Endothelial cell of umbilical vein (primary cell): ENCODE data around the gene CCDC146. TPM values are rescaled to one million over a fixed set of nuclear protein-coding genes. Genes with fewer than 3 reads are reported as not detected.

ENCODE experiments used
- BruUV-seq: library from RNA; stranded (reverse); fragments of 400-500 nt; replicated peaks from 2 replicates; lab custom pipeline; 2021; lab: Mats Ljungman, UMichigan
- CTCF ChIA-PET: fragments of 300-600, 350-600 bp; sonication (Branson Sonifier 250); formaldehyde crosslinking; loops from one replicate; lab custom pipeline; 2021; ENCODE audit warnings: antibody characterized with exemption, inconsistent platforms; lab: Charles Lee
- POLR2A ChIA-PET: fragments of 300-600, 350-600 bp; sonication (Branson Sonifier 250); formaldehyde crosslinking; loops from one replicate; lab custom pipeline; 2021; ENCODE audit warnings: antibody characterized with exemption, inconsistent platforms; lab: Charles Lee
- DNase-seq: peaks from one replicate; pipeline ENCODE4 v3.0.0-alpha.2; 2011; ENCODE audit warnings: low read depth, low spot score
- FAIRE-seq: peaks from 2 replicates; lab custom pipeline; 2011; peaks lifted over from hg19 to GRCh38; lab: Jason Lieb, UNC
- H2AFZ ChIP-seq: 2 replicates; pipeline ENCODE4 v1.6.0; 2012; ENCODE audit warnings: low read depth, low read length, control low read depth, inconsistent platforms
- H3K27ac ChIP-seq: 2 replicates; pipeline ENCODE4 v1.5.1; 2011; ENCODE audit warnings: low read depth, mild to moderate bottlenecking, control low read depth, low read length, moderate library complexity; ENCODE audit not compliant: insufficient read depth
- H3K27me3 ChIP-seq, 2 experiments: 2 replicates each; pipeline versions ENCODE4 v1.6.0 to v1.6.1; 2011; ENCODE audit warnings: low read length in 2 of 2, mixed read lengths in 1 of 2; ENCODE audit not compliant: control insufficient read depth in 2 of 2, insufficient read depth in 2 of 2
- H3K36me3 ChIP-seq, 2 experiments: 2 replicates in 1 of 2; 3 replicates in 1 of 2; pipeline ENCODE4 v1.5.1; 2011; ENCODE audit warnings: low read length in 2 of 2, mild to moderate bottlenecking in 1 of 2, moderate library complexity in 1 of 2; ENCODE audit not compliant: control insufficient read depth in 2 of 2, insufficient read depth in 2 of 2; ENCODE audit errors: extremely low read depth in 1 of 2
- H3K4me1 ChIP-seq: 3 replicates; pipeline ENCODE4 v1.5.1; 2011; ENCODE audit warnings: mild to moderate bottlenecking, low read length; ENCODE audit not compliant: control insufficient read depth, insufficient read depth; ENCODE audit errors: extremely low read depth
- H3K4me2 ChIP-seq: 2 replicates; pipeline ENCODE4 v1.6.1; 2011; ENCODE audit warnings: low read length, control low read depth, mixed read lengths; ENCODE audit not compliant: insufficient read depth
- H3K4me3 ChIP-seq, 3 experiments: fragments of 200-600 bp in 1 of 3; sonication (generic), shearing (Covaris generic) in 1 of 3; replicated peaks in 1 of 3; 2 replicates each; pipeline ENCODE4 v1.5.1; 2011 to 2016; ENCODE audit warnings: control low read depth in 3 of 3, low read length in 3 of 3, mild to moderate bottlenecking in 2 of 3, inconsistent platforms in 1 of 3, low read depth in 1 of 3, moderate library complexity in 1 of 3; ENCODE audit not compliant: insufficient read depth in 1 of 3
- H3K79me2 ChIP-seq: 2 replicates; pipeline ENCODE4 v1.6.0; 2012; ENCODE audit warnings: low read length, inconsistent platforms; ENCODE audit not compliant: control insufficient read depth, insufficient read depth
- H3K9ac ChIP-seq: replicated peaks from 2 replicates; pipeline ENCODE3; 2011; ENCODE audit warnings: low read length, control low read depth; ENCODE audit not compliant: insufficient read depth; ENCODE audit errors: extremely low read depth
- H3K9me1 ChIP-seq: replicated peaks from 3 replicates; pipeline ENCODE4 v1.6.0; 2011; ENCODE audit warnings: mild to moderate bottlenecking, low read length; ENCODE audit not compliant: control insufficient read depth, insufficient read depth; ENCODE audit errors: extremely low read depth
- H3K9me3 ChIP-seq: replicated peaks from 2 replicates; pipeline ENCODE4 v1.5.1; 2012; ENCODE audit warnings: low read length, inconsistent platforms; ENCODE audit not compliant: control insufficient read depth, insufficient read depth
- H4K20me1 ChIP-seq: replicated peaks from 2 replicates; pipeline ENCODE3; 2011; ENCODE audit warnings: mild to moderate bottlenecking, low read length; ENCODE audit not compliant: control insufficient read depth, insufficient read depth; ENCODE audit errors: extremely low read depth
- CTCF ChIP-seq, 2 donors: IDR thresholded peaks; 1 replicate in 1 of 2; 2 replicates in 1 of 2; pipeline ENCODE4 v1.5.1; 2011; ENCODE audit warnings: low read length in 2 of 2, mild to moderate bottlenecking in 2 of 2, moderate library complexity in 2 of 2, control low read depth in 1 of 2, inconsistent platforms in 1 of 2, low read depth in 1 of 2; ENCODE audit not compliant: insufficient read depth in 1 of 2; ENCODE audit errors: extremely low read depth in 1 of 2
- EZH2 ChIP-seq: IDR thresholded peaks from 2 replicates; pipeline ENCODE4 v1.6.1; 2012; ENCODE audit warnings: borderline replicate concordance, low read depth, mild to moderate bottlenecking, moderate library complexity, low read length, inconsistent platforms; ENCODE audit not compliant: severe bottlenecking
- FOS ChIP-seq: IDR thresholded peaks from 2 replicates; pipeline ENCODE4 v1.6.1; 2011; ENCODE audit warnings: mild to moderate bottlenecking, low read length, moderate library complexity, borderline replicate concordance; ENCODE audit not compliant: insufficient read depth
- GATA2 ChIP-seq: IDR thresholded peaks from 2 replicates; pipeline ENCODE4 v1.7.0; 2011; ENCODE audit warnings: low read depth, mild to moderate bottlenecking, moderate library complexity, mixed read lengths, low read length; ENCODE audit not compliant: insufficient read length, insufficient read depth
- JUN ChIP-seq: IDR thresholded peaks from 2 replicates; pipeline ENCODE4 v1.6.1; 2011; ENCODE audit warnings: borderline replicate concordance, low read depth; ENCODE audit not compliant: insufficient read length, insufficient read depth
- MAX ChIP-seq: IDR thresholded peaks from 2 replicates; pipeline ENCODE4 v1.6.1; 2011; ENCODE audit not compliant: insufficient read depth, insufficient read length
- MYC ChIP-seq: IDR thresholded peaks from one replicate; pipeline ENCODE4 v1.6.1; 2011; ENCODE audit warnings: mild to moderate bottlenecking, low read depth, low read length
- POLR2A ChIP-seq: IDR thresholded peaks from 2 replicates; pipeline ENCODE4 v1.6.1; 2012; ENCODE audit warnings: low read depth, mild to moderate bottlenecking, control low read depth, low read length
- POLR2AphosphoS5 ChIP-seq: IDR thresholded peaks from 2 replicates; pipeline ENCODE4 v1.6.1; 2012; ENCODE audit warnings: low read depth, mild to moderate bottlenecking, control low read depth, low read length, moderate library complexity; ENCODE audit not compliant: insufficient read depth
- dilution Hi-C: fragments of 300-500 bp; cut with MboI; formaldehyde crosslinking; loops from one replicate; pipeline ENCODE4 v1.15.0; 2019; ENCODE audit warnings: low sequenced_read_pairs; ENCODE audit not compliant: extremely low pct_ligation_motif_present
- intact Hi-C: fragments of 100-400 bp; cut with micrococcal nuclease; formaldehyde crosslinking; loops from one replicate; pipeline ENCODE4 v1.10.0; 2022
- polyA plus RNA-seq, 4 experiments: library from polyadenylated mRNA; depleted of rRNA in 3 of 4; stranded (reverse) in 3 of 4; unstranded in 1 of 4; fragments of >200 nt; gene quantifications; 2 replicates each; pipeline versions ENCODE4 v1.2.1 to v1.2.3, GENCODE V29; 2011 to 2012; ENCODE audit warnings: missing spikeins in 1 of 4
- total RNA-seq: library from RNA; stranded (reverse); gene quantifications from 2 replicates; pipeline ENCODE4 v1.2.3, GENCODE V29; 2021

The CCDC146 gene
- total and polyA plus RNA-seq, 2 donors (not counting 3 experiments of a cell fraction or from before 2014, with no cell fraction given): 0.65 to 2.2 TPM

GRCh38 chr7:77253151-77253550, 130.7 kb downstream of the CCDC146 start:
- ChIA-PET CTCF (interaction anchor here (0.8 to 3.9 kb wide), 6 partner anchors 13 to 79 kb away, joined by 3 to 42 read pairs (median 3); no protein-coding TSS in a partner anchor), POLR2A (interaction anchor here (0.6 kb wide), 1 partner anchor 284 kb away, joined by 3 read pairs; the partner anchor contains the start of gene PTPN12)
- intact Hi-C loops: no loop called here
- Histone ChIP-seq H2AFZ (no peak overlapping the region), H3K27me3 (no peaks in the 10 kb centered on the region), H3K36me3 (no peaks in the 10 kb centered on the region), H4K20me1 (no peaks in the 10 kb centered on the region), H3K27ac (no peak overlapping the region), H3K4me1 (peaks cover 4% of the 10 kb centered on the region), H3K9ac (no peak overlapping the region), H3K9me1 (no peaks in the 10 kb centered on the region), H3K9me3 (no peaks in the 10 kb centered on the region), H3K79me2 (no peaks in the 10 kb centered on the region), H3K4me3 (no peak overlapping the region), H3K4me2 (no peak overlapping the region)
- DNase-seq (no peak), FAIRE-seq (no peak)
- BruUV-seq: no TSS peak
- TF ChIP-seq GATA2 (no peak), POLR2AphosphoS5 (no peak), FOS (no peak), CTCF (IDR thresholded peaks at IDR 0.05; ENCODE audit: extremely low read depth in 1 of 2, insufficient read depth in 1 of 2, low read depth in 1 of 2, low read length in 2 of 2) (no peak), POLR2A (no peak), EZH2 (no peak), MAX (no peak), MYC (no peak), JUN (no peak)
- dilution Hi-C loops: no loop called here
